Fibroblast of mammary gland (primary cell): Measurements from ENCODE around the gene URB1.

Experiments used
- DNase-seq: peaks from one replicate; pipeline ENCODE4 v3.0.0-alpha.2; 2010; ENCODE audit warnings: low read depth
- H3K4me3 ChIP-seq: 2 replicates; pipeline ENCODE4 v1.5.1; 2011; ENCODE audit warnings: low read depth, mild to moderate bottlenecking, low read length, moderate library complexity; ENCODE audit not compliant: control insufficient read depth
- TF ChIP-seq, protein P1 (sequence below): conservative IDR thresholded peaks from 2 replicates; pipeline ENCODE4 v1.5.1; 2011; ENCODE audit warnings: low read depth, low read length, inconsistent platforms; ENCODE audit not compliant: control insufficient read depth, insufficient read depth

The URB1 gene

DNA sequence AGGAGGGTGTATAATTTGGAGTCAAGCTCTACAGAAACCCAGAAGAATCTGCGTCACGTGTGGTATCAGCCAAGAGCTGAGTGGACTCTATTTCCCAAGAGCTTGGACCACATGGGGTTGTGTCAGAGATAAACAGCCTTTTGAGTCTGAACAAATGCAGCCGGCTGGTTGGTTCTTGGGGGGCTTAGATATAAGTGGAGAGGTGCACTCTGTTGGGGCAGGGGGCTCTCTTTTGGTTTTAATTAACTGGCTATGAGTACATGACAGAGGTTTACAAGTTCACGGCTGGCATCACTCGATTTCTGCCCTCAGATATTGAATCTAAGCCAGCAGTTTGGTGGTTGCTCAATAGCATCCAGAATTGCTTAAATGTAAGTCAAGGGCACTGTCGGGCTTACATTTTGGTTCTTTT is 94.7 kb downstream of the URB1 start:
- TF ChIP-seq, protein P1, sequence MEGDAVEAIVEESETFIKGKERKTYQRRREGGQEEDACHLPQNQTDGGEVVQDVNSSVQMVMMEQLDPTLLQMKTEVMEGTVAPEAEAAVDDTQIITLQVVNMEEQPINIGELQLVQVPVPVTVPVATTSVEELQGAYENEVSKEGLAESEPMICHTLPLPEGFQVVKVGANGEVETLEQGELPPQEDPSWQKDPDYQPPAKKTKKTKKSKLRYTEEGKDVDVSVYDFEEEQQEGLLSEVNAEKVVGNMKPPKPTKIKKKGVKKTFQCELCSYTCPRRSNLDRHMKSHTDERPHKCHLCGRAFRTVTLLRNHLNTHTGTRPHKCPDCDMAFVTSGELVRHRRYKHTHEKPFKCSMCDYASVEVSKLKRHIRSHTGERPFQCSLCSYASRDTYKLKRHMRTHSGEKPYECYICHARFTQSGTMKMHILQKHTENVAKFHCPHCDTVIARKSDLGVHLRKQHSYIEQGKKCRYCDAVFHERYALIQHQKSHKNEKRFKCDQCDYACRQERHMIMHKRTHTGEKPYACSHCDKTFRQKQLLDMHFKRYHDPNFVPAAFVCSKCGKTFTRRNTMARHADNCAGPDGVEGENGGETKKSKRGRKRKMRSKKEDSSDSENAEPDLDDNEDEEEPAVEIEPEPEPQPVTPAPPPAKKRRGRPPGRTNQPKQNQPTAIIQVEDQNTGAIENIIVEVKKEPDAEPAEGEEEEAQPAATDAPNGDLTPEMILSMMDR: no peak
- peak; percentile 52 for DNase-seq
- H3K4me3 ChIP-seq: no peak overlapping the region

DNA sequence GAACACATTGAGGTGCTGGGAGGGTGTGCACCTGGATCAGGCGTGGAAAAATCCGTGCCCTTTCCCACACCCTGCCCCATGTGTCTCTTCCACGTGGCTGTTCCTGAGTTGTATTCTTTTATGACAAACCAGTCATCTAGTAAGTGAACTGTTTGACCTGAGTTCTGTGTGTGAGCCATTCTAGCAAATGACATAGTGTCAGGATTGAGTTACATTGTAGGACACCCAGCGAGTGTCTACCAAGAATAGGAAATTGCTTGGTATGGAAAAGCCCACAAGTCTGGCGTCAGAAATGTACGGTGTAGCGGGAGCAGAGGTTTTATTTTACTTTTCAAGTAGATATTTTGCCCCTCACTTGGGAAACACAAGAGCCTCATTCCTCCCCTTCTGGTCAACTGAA is 95.4 kb downstream of the URB1 start:
- no peak overlapping the region for H3K4me3 ChIP-seq
- TF ChIP-seq, protein P1: no peak
- DNase-seq: no peak

DNA sequence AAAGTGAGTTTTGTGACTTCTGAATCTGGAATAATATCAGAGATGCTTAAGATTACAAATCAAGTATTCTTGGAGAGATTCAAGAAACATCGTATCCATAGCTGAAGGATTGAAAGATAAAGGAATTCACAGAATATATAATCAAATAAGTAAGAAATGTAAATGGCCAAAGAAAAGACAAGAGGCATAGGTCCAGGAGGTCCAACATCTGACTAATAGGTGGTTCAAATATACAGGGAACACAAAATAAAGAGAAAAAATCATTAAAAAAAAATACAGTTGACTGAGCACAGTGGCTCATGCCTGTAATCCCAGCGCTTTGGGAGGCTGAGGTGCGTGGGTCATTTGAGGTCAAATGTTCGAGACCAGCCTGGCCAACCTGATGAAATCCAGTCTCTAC is 107.3 kb downstream of the URB1 start:
- TF ChIP-seq, protein P1: no peak
- DNase-seq: no peak
- no peak overlapping the region for H3K4me3 ChIP-seq

DNA sequence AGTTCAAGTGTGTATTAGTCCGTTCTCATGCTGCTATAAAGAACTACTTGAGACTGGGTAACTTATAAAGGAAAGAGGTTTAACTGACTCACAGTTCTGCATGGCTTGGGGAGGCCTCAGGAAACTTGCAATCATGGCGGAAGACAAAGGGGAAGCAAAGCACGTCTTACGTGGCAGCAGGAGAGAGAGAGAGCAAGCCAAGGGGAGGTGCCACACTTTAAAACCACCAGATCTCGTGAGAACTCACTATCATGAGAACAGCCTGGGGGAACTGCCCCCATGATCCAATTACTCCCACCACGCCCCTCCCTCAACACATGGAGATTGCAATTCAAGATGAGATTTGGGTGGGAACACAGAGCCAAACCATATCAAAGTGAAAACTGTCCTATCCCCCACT is 109.8 kb downstream of the URB1 start:
- DNase-seq: no peak
- no peak overlapping the region for H3K4me3 ChIP-seq
- TF ChIP-seq, protein P1: no peak

DNA sequence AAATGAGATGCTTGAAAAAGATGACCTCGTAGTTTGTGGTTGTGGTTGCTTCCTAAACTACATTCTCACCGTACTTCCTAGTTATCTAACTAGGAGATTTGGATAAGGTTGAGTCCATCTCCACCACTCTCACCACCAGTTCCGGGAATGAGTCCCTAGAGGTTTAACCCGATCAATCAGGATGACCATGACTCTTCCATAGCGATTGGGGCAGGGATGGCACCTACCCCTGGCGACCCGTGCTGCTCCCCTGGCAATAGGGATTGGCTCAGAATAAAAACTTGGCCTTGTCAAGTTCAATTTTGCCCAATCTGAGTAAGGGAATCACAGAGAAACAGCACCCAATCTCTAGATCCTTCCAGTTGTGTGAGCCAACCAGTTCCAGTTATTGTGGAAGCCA is 111.3 kb downstream of the URB1 start:
- no peak overlapping the region for H3K4me3 ChIP-seq
- TF ChIP-seq, protein P1: no peak
- DNase-seq: peak; percentile 24

DNA sequence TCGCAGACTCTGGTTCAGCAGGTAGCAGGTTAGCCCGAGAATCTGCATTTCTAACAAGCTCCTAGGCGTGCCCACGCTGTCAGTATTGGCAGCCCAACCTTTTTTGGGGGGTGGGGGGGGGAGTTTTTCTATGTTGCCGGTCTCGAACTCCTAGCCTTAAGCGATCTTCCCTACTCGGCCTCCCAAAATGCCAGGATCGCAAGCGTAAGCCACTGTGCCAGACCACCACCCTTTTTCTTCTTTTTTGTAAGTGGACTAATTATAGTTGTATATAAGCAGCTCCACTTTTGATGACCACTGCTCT is 113.5 kb downstream of the URB1 start:
- TF ChIP-seq, protein P1: no peak
- DNase-seq: no peak
- H3K4me3 ChIP-seq: peak overlapping the region; percentile 88
